ENCODE results near the gene OPALIN.
A peak's percentile ranks its signal among the peaks of the same experiment; 100 is the strongest.

OPALIN gene

GRCh38 chr10:96371356-96371755 is 12.6 kb upstream of the OPALIN start:
- no peak for DNase-seq

- DNase-seq: peak; percentile 41
Measured at GRCh38 chr10:96370584-96371157, 11.9 kb upstream of the OPALIN start.

- no peak for DNase-seq
Measured at GRCh38 chr10:96369890-96370583, 11.2 kb upstream of the OPALIN start.

- no peak for DNase-seq
Measured at GRCh38 chr10:96368971-96369370, 10.2 kb upstream of the OPALIN start.

- DNase-seq: no peak
Measured at GRCh38 chr10:96367470-96367869, 8.7 kb upstream of the OPALIN start.

- no peak for DNase-seq
Measured at GRCh38 chr10:96366508-96366907, 7.7 kb upstream of the OPALIN start.

GRCh38 chr10:96365571-96365970 is 6.8 kb upstream of the OPALIN start:
- DNase-seq: no peak

- DNase-seq: no peak
Measured at GRCh38 chr10:96360766-96361165, 2.0 kb upstream of the OPALIN start.

- no peak for DNase-seq
Measured at GRCh38 chr10:96360331-96360730, 1.5 kb upstream of the OPALIN start.

GRCh38 chr10:96359616-96360015 is 814 bp upstream of the OPALIN start:
- no peak for DNase-seq

GRCh38 chr10:96357038-96357620 is 1.7 kb downstream of the OPALIN start:
- DNase-seq: no peak

GRCh38 chr10:96352582-96352981 is 6.2 kb downstream of the OPALIN start:
- no peak for DNase-seq

- DNase-seq: no peak
Measured at GRCh38 chr10:96352027-96352426, 6.8 kb downstream of the OPALIN start.

GRCh38 chr10:96346295-96346694 is 12.5 kb downstream of the OPALIN start:
- no peak for DNase-seq

- DNase-seq: no peak
Measured at GRCh38 chr10:96345222-96345621, 13.6 kb downstream of the OPALIN start.

- no peak for DNase-seq
Measured at GRCh38 chr10:96344178-96344577, 14.6 kb downstream of the OPALIN start.

- no peak for DNase-seq
Measured at GRCh38 chr10:96342402-96342801, 16.4 kb downstream of the OPALIN start.

GRCh38 chr10:96341219-96342182 is 17.3 kb downstream of the OPALIN start:
- no peak for DNase-seq

- no peak for DNase-seq
Measured at GRCh38 chr10:96339956-96340904, 18.6 kb downstream of the OPALIN start.

- no peak for DNase-seq
Measured at GRCh38 chr10:96339383-96339782, 19.4 kb downstream of the OPALIN start.

- no peak for DNase-seq
Measured at GRCh38 chr10:96338279-96338925, 20.4 kb downstream of the OPALIN start.

GRCh38 chr10:96337106-96337505 is 21.7 kb downstream of the OPALIN start:
- DNase-seq: no peak
